Adrenal gland (tissue), 12 donors: Measurements from ENCODE around the gene ANK3. TPM values are rescaled to one million over a fixed set of nuclear protein-coding genes. Genes with fewer than 3 reads are reported as not detected.

Experiments used
- DNase-seq, 7 donors: peaks; one replicate each; pipeline ENCODE4 v3.0.0-alpha.2; 2019 to 2020
- H3K27ac ChIP-seq, 5 donors: fragments of 200-600 bp; sonication (generic) in 4 of 5; 1 replicate in 3 of 5; 2 replicates in 2 of 5; pipeline versions ENCODE4 v1.5.1 to v1.8.0; 2016 to 2020; ENCODE audit warnings: mild to moderate bottlenecking in 1 of 5
- H3K27me3 ChIP-seq: fragments of 200-600 bp; 2 replicates; pipeline ENCODE4 v1.8.0; 2021
- H3K36me3 ChIP-seq, 2 donors: fragments of 200-600 bp; replicated peaks in 1 of 2; 1 replicate in 1 of 2; 2 replicates in 1 of 2; pipeline versions ENCODE4 v1.5.1 to v1.8.0; 2018 to 2022
- H3K4me1 ChIP-seq, 2 donors: fragments of 200-600 bp; replicated peaks in 1 of 2; 1 replicate in 1 of 2; 2 replicates in 1 of 2; pipeline versions ENCODE4 v1.5.1 to v1.8.0; 2018 to 2021
- H3K4me3 ChIP-seq, 4 donors: fragments of 200-600 bp; sonication (generic) in 3 of 4; one replicate each; pipeline ENCODE4 v1.5.1; 2016 to 2018
- H3K9me3 ChIP-seq, 3 donors: fragments of 200-600 bp; sonication (generic) in 1 of 3; replicated peaks in 1 of 3; 1 replicate in 2 of 3; 2 replicates in 1 of 3; pipeline versions ENCODE4 v1.5.1 to v1.8.0; 2016 to 2021
- CTCF ChIP-seq, 6 experiments: fragments of 450-650 bp in 4 of 6; fragments of 200-600 bp in 2 of 6; sonication (generic) in 1 of 6; IDR thresholded peaks; 1 replicate in 5 of 6; 2 replicates in 1 of 6; pipeline versions ENCODE4 v1.5.1 to v1.8.0; 2016 to 2021; ENCODE audit warnings: antibody characterized with exemption in 6 of 6, mild to moderate bottlenecking in 2 of 6, moderate library complexity in 1 of 6
- POLR2A ChIP-seq, 2 donors: fragments of 450-650 bp; IDR thresholded peaks; one replicate each; pipeline ENCODE4 v1.6.1; 2017; ENCODE audit warnings: antibody characterized with exemption in 2 of 2, mild to moderate bottlenecking in 2 of 2, moderate library complexity in 1 of 2
- WGBS, 4 donors: extraction: QIAGEN DNeasy Blood & Tissue Kit in 2 of 4; methylation state at CpG; one replicate each; pipeline versions ENCODE4 v1.1.5 to v1.1.7; 2013 to 2017; 5-methylcytosine and 5-hydroxymethylcytosine counted together
- intact Hi-C, 2 donors: fragments of 100-400 bp; cut with DNase I; formaldehyde crosslinking; loops; one replicate each; pipeline versions ENCODE4 v1.14.1 to v1.15.0; 2022 to 2023
- polyA plus RNA-seq, 3 donors: library from polyadenylated mRNA; stranded (reverse); fragments of 200-250 nt in 2 of 3; fragments of 350-450 nt in 1 of 3; fragmentation: Illumina TruSeq in 1 of 3; extraction: RNeasy Lipid Tissue Mini Kit (QIAGEN cat#74804) in 1 of 3; gene quantifications; one replicate each; pipeline ENCODE4 v1.2.3, GENCODE V29; 2013 to 2014
- total RNA-seq, 9 donors: library from RNA; depleted of rRNA in 4 of 9; stranded (reverse); fragments of >200 nt in 4 of 9; fragments of 120-200 nt in 1 of 9; fragmentation: NEBNext Ultra II Directional in 1 of 9; extraction: Animal tissue kit (Norgen Biotek cat#: 25700) in 1 of 9; gene quantifications; one replicate each; pipeline versions ENCODE4 v1.1.0 to v1.2.4, GENCODE V29; 2013 to 2023
- donor health status: healthy with polysubstance abuse.
- donor health status: Bipolar disorder and iron deficiency.
- donor health status: DM: yes; HTN: yes; CAD: no.
- donor health status: DM: no; HTN: no; CAD: no.
- donor health status: DM: no; HTN: no; CAD: no.
- donor health status: DM: yes; HTN: yes; CAD: no.

Gene ANK3
- total and polyA plus RNA-seq, 12 donors, result 2.6 to 48.1 (median 15.2) TPM

GRCh38 chr10:60209874-60210570 lies 179.7 kb downstream of the ANK3 start:
- H3K27ac ChIP-seq, result no peak overlapping the region
- no peaks in the 10 kb centered on the region for H3K4me1 ChIP-seq
- WGBS, 4 donors, result 49 to 55% (median 52%) methylated on average over 7 of the region's 7 CpGs
- DNase-seq, result no peak
- no peak for TF ChIP-seq CTCF (IDR thresholded peaks at IDR 0.05)
- TF ChIP-seq POLR2A (IDR thresholded peaks at IDR 0.05), result no peak
- no peaks in the 10 kb centered on the region for H3K9me3 ChIP-seq
- intact Hi-C loops, result loop anchor here (5.0 to 10.0 kb wide), 4 partner anchors 93 to 225 kb away; no protein-coding TSS in a partner anchor
- no peak overlapping the region for H3K4me3 ChIP-seq
- H3K36me3 ChIP-seq, result no peaks in the 10 kb centered on the region
- no peaks in the 10 kb centered on the region for H3K27me3 ChIP-seq

- no peak for TF ChIP-seq POLR2A (IDR thresholded peaks at IDR 0.05)
- TF ChIP-seq CTCF (IDR thresholded peaks at IDR 0.05), result peak; percentile 37 to 77 (median 69)
- H3K9me3 ChIP-seq, result no peaks in the 10 kb centered on the region
- H3K27ac ChIP-seq, result no peak overlapping the region
- 28 to 33% (median 31%) methylated on average over 4 of the region's 4 CpGs for WGBS, 4 donors
- no peaks in the 10 kb centered on the region for H3K27me3 ChIP-seq
- H3K4me1 ChIP-seq, result no peaks in the 10 kb centered on the region
- intact Hi-C loops, result loop anchor here (5.0 to 10.0 kb wide), 4 partner anchors 91 to 226 kb away; no protein-coding TSS in a partner anchor
- no peak overlapping the region for H3K4me3 ChIP-seq
- DNase-seq, result no peak
- no peaks in the 10 kb centered on the region for H3K36me3 ChIP-seq
Observed at GRCh38 chr10:60208676-60209269, 180.9 kb downstream of the ANK3 start.

GRCh38 chr10:60207894-60208293 lies 181.8 kb downstream of the ANK3 start:
- no peak overlapping the region for H3K4me3 ChIP-seq
- DNase-seq, result no peak
- WGBS, 4 donors, result 62 to 79% (median 68%) methylated on average over 4 to 5 of the region's 5 CpGs
- H3K9me3 ChIP-seq, result no peaks in the 10 kb centered on the region
- H3K27ac ChIP-seq, result no peak overlapping the region
- TF ChIP-seq POLR2A (IDR thresholded peaks at IDR 0.05), result no peak
- TF ChIP-seq CTCF (IDR thresholded peaks at IDR 0.05), result no peak
- H3K4me1 ChIP-seq, result no peaks in the 10 kb centered on the region
- no peaks in the 10 kb centered on the region for H3K27me3 ChIP-seq
- H3K36me3 ChIP-seq, result no peaks in the 10 kb centered on the region
- intact Hi-C loops, result loop anchor here (5.0 to 10.0 kb wide), 4 partner anchors 91 to 227 kb away; no protein-coding TSS in a partner anchor

- no peak for TF ChIP-seq POLR2A (IDR thresholded peaks at IDR 0.05)
- DNase-seq, result no peak
- H3K27ac ChIP-seq, result no peak overlapping the region
Observed at GRCh38 chr10:60206735-60207134, 182.9 kb downstream of the ANK3 start.

More at GRCh38 chr10:60206735-60207134, 182.9 kb downstream of the ANK3 start:
- intact Hi-C loops, result loop anchor here (5.0 to 10.0 kb wide), 4 partner anchors 89 to 228 kb away; no protein-coding TSS in a partner anchor
- Histone ChIP-seq H3K36me3 (no peaks in the 10 kb centered on the region), H3K27me3 (no peaks in the 10 kb centered on the region), H3K9me3 (no peaks in the 10 kb centered on the region), H3K4me1 (no peaks in the 10 kb centered on the region), H3K4me3 (no peak overlapping the region)
- WGBS, 4 donors, result 43 to 74% (median 52%) methylated on average over 4 of the region's 4 CpGs
